SK-N-SH (cell line): ENCODE data around the gene KCTD19.

ENCODE experiments used
- MAX ChIP-seq: IDR thresholded peaks from 2 replicates; pipeline ENCODE4 v1.4.0; 2012; ENCODE audit warnings: low read depth
- NFIC ChIP-seq: IDR thresholded peaks from 2 replicates; pipeline ENCODE4 v1.4.0; 2012; ENCODE audit warnings: borderline replicate concordance
- POLR2AphosphoS5 ChIP-seq: IDR thresholded peaks from 2 replicates; pipeline ENCODE4 v1.6.1; 2012; ENCODE audit warnings: low read depth, low read length
- USF2 ChIP-seq: fragments of 150-350 bp; IDR thresholded peaks from 2 replicates; pipeline ENCODE4 v1.6.1; 2017; ENCODE audit warnings: antibody characterized with exemption, low read length, low read depth, borderline replicate concordance
- TF ChIP-seq, protein P1 (sequence below): fragments of 200-600 bp; sonication (generic); IDR thresholded peaks from 2 replicates; pipeline ENCODE4 v1.6.1; 2017; ENCODE audit warnings: antibody characterized with exemption, mild to moderate bottlenecking, moderate library complexity

GRCh38 chr16:67327743-67328142 lies 1.2 kb upstream of the KCTD19 start:
- TF ChIP-seq POLR2AphosphoS5 (no peak), USF2 (no peak), NFIC (no peak), MAX (no peak)
- TF ChIP-seq, protein P1, sequence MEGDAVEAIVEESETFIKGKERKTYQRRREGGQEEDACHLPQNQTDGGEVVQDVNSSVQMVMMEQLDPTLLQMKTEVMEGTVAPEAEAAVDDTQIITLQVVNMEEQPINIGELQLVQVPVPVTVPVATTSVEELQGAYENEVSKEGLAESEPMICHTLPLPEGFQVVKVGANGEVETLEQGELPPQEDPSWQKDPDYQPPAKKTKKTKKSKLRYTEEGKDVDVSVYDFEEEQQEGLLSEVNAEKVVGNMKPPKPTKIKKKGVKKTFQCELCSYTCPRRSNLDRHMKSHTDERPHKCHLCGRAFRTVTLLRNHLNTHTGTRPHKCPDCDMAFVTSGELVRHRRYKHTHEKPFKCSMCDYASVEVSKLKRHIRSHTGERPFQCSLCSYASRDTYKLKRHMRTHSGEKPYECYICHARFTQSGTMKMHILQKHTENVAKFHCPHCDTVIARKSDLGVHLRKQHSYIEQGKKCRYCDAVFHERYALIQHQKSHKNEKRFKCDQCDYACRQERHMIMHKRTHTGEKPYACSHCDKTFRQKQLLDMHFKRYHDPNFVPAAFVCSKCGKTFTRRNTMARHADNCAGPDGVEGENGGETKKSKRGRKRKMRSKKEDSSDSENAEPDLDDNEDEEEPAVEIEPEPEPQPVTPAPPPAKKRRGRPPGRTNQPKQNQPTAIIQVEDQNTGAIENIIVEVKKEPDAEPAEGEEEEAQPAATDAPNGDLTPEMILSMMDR: no peak
